Bronchial epithelial cell (primary cell): Measurements from ENCODE around the gene ASRGL1. TPM values are rescaled to one million over a fixed set of nuclear protein-coding genes. Genes with fewer than 3 reads are reported as not detected.

Source experiments
- DNase-seq: peaks from one replicate; pipeline ENCODE4 v3.0.0-alpha.2; 2010; ENCODE audit warnings: low read depth
- FAIRE-seq: peaks from 2 replicates; lab custom pipeline; 2011; peaks lifted over from hg19 to GRCh38; lab: Jason Lieb, UNC
- H3K27me3 ChIP-seq: 2 replicates; pipeline ENCODE4 v1.5.1; 2011; ENCODE audit warnings: low read length; ENCODE audit not compliant: control insufficient read depth, insufficient read depth
- H3K36me3 ChIP-seq: 2 replicates; pipeline ENCODE4 v1.5.1; 2011; ENCODE audit warnings: low read length; ENCODE audit not compliant: control insufficient read depth, insufficient read depth
- H3K4me3 ChIP-seq: 2 replicates; pipeline ENCODE4 v1.5.1; 2011; ENCODE audit warnings: mild to moderate bottlenecking, low read depth, low read length, control low read depth
- CTCF ChIP-seq: IDR thresholded peaks from 2 replicates; pipeline ENCODE4 v1.5.1; 2011; ENCODE audit warnings: mild to moderate bottlenecking, moderate library complexity, low read length, control low read depth, inconsistent platforms; ENCODE audit not compliant: insufficient read depth, severe bottlenecking
- total RNA-seq: library from RNA; depleted of rRNA; stranded (reverse); fragments of >200 nt; gene quantifications from 2 replicates; pipeline ENCODE4 v1.2.1, GENCODE V29; 2014

The ASRGL1 gene
- total RNA-seq, 1 donor from 2014 or later, result 0.53 TPM

- peak overlapping the region; percentile 22 for H3K4me3 ChIP-seq
- DNase-seq, result peak; percentile 83
- H3K36me3 ChIP-seq, result no peaks in the 10 kb centered on the region
- TF ChIP-seq CTCF, result peak; percentile 58
- H3K27me3 ChIP-seq, result no peaks in the 10 kb centered on the region
- FAIRE-seq, result no peak
Measured at GRCh38 chr11:62394825-62395538, 57.7 kb downstream of the ASRGL1 start.

GRCh38 chr11:62395885-62396551, 58.8 kb downstream of the ASRGL1 start:
- FAIRE-seq, result no peak
- TF ChIP-seq CTCF, result no peak

GRCh38 chr11:62398011-62398994, 61.1 kb downstream of the ASRGL1 start:
- Histone ChIP-seq H3K27me3 (no peaks in the 10 kb centered on the region), H3K4me3 (no peak overlapping the region), H3K36me3 (no peaks in the 10 kb centered on the region)
- FAIRE-seq (no peak), DNase-seq (no peak)
- no peak for TF ChIP-seq CTCF

More at GRCh38 chr11:62395885-62396551, 58.8 kb downstream of the ASRGL1 start:
- H3K27me3 ChIP-seq, result no peaks in the 10 kb centered on the region
- no peak overlapping the region for H3K4me3 ChIP-seq
- no peak for DNase-seq
- H3K36me3 ChIP-seq, result no peaks in the 10 kb centered on the region

GRCh38 chr11:62399172-62399877, 62.1 kb downstream of the ASRGL1 start:
- FAIRE-seq (no peak), DNase-seq (no peak)
- TF ChIP-seq CTCF, result no peak
- H3K4me3 ChIP-seq, result no peak overlapping the region
- no peaks in the 10 kb centered on the region for H3K27me3 ChIP-seq
- no peaks in the 10 kb centered on the region for H3K36me3 ChIP-seq

- Histone ChIP-seq H3K4me3 (no peak overlapping the region), H3K27me3 (no peaks in the 10 kb centered on the region), H3K36me3 (no peaks in the 10 kb centered on the region)
- DNase-seq (no peak), FAIRE-seq (no peak)
- TF ChIP-seq CTCF, result no peak
Measured at GRCh38 chr11:62399878-62400266, 62.6 kb downstream of the ASRGL1 start.
